Eye (tissue), 1 donor: ENCODE measurements around the gene PDE7B.

Experiments used
- DNase-seq: peaks from one replicate; pipeline ENCODE4 v3.0.0-alpha.2; 2015

PDE7B gene

DNA sequence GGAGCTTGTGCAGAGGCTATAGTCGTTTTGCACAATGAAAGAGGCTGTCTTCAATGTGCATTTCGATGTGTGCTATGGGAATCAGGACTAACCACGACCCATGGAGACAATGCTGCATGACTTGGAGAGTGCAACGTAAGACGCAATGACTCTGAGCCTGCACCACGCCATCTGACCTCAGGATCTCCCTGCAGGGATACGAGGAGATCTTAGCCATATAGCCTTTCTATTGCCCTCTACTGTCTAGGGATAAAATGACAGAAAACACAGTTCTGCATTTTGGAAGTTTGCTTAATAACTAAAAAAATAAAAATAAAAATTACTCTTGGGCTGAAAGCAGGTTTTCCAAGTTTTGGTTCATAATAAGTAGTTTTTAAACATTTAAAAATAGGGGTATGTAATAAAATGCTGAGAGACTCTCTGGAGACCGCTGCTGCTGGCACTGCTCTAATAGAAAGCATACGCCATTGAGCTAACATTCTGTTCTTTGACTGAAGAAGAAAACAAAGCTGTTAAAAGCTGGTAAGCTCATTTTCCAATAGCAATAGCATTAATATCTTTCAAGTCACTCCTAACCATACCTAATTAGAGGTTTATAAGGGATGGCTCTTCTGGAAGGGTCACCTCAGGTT is 87.2 kb downstream of the PDE7B start:
- DNase-seq = peak; percentile 65

DNA sequence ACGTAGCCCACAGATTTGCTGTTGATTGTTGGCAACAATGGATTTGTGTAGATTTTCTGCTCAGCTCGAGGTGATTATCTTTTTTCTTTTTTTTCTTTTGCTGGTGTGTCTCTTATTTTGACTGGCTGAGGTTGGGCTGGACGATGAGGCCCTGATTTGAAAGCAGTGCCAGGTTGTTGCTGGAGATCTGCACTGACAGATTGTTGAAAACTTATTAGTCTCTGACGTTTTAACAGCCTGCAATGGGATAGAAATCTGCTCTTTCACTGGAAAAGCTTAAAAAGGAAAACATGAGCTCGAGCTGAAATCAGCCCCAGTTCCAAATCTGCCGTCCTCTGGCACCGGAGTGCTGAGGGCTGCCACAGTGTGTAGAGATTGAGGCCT is 87.7 kb downstream of the PDE7B start:
- DNase-seq = peak; percentile 61

DNA sequence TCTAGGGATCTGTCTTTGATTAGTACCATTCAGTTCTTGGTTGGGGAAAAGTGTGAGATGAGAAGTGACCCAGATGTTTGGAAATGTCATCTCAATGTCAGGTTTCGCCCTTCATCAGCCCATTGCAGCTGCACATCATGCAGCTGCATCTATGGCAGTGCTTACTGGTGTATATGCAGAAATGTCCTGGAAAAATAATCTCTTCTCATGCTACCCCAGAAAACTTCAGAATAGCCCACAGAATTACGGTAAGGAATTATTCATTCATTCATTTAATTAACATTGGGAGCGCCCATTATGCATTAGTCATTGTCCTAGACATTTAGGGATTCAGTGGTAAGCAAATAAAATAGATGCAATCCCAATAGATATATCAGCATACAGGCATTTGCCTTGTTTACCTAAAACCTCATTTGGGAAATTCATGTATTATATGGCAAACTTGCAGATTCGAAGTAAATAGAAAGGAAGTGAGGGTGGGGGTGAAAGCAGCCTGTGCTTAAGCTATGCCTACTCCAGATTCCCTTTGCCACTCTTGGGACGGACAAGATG is 89.2 kb downstream of the PDE7B start:
- no peak for DNase-seq

DNA sequence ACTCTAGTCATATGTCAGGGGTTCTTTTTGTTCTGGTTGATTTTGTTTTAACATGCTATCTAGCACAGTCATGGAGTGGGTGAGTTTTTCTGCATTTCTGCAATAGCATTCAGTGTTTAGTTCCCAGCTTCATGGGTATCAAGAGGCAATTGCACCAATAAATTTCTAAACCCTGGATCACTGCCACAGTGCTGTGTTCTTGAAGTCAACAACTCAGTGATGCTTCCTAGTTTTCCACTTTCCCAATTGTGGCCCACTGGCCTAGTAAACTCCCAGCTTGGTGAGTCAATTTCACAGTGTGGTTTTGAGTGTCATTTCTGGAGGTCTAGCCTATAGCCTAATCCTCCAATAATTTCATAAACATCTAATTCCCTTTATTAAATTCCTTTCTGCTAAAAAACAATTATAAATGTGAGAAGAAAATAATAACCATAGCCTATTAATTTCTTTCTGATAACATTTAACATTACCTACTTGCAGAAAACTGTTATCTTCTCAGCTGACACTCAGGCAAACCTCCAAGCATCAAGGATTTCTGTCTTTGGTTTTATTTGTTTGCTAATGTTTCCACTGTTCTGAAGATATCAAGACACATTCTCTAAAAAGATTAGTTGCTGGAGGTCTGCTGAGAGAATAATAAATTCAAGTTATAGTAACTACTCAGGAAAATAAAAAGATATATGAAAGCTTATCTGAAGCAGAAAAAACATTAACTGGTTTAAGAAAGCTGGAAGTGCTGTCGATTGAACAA is 89.9 kb downstream of the PDE7B start:
- DNase-seq = no peak

DNA sequence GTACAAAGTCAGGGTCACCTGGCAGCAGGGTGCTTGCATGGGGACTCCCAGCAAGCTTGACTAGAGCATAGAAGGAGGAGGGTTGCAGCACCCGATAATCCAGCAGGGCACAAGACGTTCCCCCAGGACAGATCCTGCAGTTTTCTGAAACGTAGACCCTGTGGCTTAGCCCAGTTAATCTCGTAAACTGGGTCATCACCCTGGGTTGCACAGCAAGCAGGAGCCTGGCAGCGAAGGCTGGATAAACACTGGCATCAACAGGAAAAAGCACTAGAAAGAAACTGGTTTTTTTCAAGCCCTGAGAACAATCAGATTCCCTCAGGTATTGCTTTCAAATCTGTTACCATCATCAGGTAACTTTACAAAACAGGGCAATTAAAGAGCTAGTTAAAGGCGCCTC is 92.6 kb downstream of the PDE7B start:
- no peak for DNase-seq

DNA sequence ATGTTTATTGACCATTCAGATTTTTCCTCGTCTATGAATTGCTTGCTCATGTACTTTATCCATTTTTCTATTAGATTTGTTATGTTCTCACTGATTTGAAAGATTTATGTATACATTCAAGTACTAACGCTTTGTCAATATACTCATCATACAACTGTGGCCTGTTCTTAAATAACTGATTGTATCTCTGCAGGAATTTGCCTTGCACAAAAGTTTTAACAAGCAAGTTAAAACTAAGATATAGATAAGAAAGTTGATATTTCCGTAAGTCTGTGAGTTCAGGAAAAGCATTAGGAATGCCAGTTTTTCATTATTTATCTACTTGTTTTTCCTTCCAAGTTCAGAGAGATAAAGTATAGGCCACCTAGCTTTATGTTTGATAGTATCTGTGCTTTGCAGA is 95.2 kb downstream of the PDE7B start:
- no peak for DNase-seq

DNA sequence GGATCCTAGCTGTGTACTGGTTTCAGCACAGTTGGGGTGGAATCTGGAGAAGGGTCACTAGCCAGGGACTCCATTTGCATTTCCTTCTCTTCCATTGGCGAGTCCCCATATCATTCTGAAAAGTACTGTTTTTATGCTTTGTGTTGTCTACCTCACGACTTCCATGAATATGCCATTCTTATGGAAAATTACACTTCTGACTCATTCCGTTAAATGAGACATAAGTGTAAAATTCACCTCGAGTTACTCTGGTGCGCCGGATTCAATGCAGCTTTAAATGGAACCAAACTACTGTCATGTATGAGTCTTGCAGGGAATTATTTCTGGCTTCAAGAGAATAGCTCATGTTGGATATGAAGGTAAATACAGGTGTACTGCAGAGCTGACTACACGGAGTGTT is 99.2 kb downstream of the PDE7B start:
- DNase-seq = no peak

DNA sequence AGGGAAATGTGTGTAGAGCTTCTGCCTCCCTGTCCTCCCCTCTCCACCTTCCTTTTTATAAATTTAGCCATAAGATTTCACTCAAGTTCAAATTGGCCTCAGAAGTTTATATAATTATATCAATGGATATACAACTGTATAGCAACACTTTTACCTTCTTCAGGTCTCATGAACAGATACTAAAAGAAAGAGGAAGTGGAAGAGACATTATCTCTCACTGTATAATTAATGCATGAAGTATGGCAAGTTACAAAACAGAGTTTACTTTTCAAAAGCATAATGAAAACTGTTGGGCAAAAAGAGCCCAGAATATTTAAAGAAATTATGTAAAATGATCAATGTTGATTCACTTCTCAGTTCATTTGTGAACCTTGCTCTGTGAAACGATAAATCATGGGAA is 99.7 kb downstream of the PDE7B start:
- no peak for DNase-seq

DNA sequence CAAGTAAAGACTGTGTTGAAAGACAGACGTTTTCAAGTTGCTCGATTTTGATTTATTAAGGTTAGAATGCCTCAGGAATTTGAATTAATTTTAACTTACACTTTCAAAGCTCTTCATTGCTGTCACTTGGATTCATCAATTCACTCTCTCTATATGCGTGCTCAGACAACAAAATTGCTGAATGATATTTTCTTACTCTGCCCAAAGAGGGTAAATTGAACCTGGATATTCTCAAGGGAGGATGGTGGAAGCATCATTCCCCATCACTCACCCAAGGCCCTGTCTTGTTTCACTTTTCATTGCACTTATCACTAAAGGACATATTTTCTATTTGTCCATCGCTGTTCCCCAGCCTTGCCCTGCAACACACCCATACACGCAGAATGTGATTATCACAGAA is 102.3 kb downstream of the PDE7B start:
- peak; percentile 18 for DNase-seq

DNA sequence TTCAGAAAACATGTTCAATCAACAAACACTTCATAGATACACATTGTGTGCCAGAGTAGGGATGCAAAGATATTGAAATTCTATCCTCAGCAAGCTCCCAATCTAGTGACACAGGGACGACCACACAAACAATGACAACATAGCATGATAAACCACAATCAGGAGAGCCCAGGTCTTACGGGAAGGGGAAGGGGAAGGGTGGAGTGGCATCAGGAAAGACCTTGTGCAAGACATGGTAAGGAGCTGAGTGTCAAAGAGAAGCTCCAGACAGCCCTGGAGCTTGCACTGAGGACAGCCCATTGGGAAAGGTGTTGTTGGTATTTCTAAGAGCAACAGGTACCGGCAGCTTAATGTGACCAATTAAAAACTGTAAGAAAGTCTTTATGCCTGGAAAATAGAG is 103.6 kb downstream of the PDE7B start:
- DNase-seq = no peak

DNA sequence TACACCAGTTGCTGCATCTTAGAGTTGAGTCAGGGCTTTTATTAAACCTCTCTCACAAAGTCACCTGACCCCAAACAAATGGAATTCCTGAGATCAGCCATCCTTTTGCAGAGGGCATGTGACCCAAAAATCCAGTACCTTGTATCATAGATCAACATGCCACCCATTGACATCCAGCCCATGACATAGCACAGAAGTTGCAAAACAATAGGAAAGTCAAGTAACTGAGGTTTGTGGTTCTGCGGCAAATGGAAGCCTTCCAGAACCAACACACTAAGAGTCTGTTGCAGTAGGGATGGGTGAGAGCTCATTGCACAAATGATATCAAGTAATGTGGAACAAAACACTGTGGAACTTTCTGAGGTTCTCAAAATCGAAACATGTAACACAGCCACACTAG is 111.2 kb downstream of the PDE7B start:
- DNase-seq = no peak

DNA sequence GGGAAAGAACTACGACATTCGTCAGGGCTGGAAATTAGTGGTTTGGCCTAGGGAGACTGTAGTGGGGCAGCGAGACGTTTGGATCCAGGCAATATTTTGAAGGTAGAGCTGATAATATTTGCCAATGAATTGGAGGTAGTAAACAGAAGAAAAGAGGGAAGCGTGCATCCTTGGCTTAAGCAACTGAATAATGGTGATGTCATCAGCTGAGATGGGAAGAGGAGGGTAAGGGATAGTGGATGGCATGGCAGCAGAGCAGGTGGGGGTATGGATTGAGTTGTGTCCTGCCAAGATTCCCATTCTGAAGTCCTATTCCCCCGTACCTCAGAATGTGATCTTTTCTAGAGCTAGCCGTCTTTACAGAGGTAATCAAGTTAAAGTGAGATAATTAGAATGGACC is 119.2 kb downstream of the PDE7B start:
- DNase-seq = no peak

DNA sequence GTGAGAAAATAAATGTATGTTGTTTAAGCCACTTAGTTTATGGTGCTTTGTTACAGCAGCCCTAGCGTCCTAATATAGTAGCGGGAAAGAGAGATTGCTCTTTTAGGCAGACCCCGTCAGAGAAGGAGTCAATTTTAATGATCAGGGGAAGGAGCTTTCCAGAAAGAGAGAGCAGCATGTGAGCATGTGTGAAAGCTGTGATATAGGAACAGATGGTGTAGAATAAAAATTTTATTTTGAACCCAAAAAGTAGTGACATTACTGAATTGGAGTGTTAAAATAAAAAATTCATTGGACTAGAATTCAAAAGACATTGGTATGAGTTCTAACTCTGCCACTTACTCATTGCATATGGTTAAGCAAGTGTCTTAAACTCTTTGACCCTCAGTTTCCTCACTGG is 119.8 kb downstream of the PDE7B start:
- no peak for DNase-seq

DNA sequence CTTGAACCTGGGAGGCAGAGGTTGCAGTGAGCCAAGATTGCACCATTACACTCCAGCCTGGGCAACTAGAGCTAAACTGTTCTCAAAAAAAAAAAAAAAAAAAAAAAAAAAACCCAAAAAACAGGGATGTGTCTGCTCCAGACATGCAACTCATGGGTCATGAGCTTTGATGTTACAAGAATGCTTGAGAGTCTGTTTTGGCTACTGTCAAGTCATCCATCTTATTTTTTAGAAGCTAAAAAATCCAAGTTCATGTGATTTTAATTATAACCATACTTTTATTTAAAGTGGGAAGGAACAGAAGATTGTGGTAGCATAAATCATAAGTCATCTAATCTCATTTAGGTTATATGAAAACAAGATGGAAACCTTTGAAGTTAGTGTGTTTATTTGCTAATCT is 120.6 kb downstream of the PDE7B start:
- no peak for DNase-seq

DNA sequence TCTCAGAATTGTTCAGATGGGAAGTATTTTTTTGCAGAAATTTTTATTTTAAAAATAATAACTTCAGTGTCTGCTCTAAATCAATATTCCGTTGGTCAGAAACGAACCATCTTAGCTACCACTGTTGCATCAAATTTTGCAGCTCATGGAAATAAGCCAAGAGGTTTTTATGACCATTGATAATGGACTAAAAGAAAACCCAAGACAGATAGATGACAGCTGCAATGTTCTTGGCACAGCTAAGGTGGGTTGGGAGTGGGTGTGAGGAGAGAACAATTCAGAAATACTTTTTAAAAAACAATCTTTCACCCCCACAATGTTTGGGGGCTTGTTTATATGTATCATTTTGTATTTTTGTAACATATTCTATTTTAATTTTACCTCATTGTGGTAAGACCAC is 121.1 kb downstream of the PDE7B start:
- DNase-seq = no peak

DNA sequence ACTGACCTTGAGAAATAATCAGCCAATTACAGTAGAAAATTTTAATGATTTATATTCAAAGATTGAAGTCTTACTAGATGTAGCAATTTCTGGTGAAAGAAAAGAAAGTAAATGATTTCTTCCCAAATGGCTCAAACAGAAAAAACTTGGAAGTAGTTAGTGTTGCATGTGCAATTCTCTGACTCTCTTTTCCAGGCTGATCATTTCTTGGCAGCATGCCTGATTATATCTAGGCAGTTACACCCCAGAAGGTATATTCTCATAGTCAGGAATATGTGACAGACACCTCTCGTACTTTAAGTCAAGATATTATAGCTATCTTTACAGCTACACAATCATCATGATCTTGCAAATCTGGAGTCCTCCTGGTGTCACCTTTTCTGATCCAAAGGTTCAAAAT is 122.9 kb downstream of the PDE7B start:
- DNase-seq = no peak

DNA sequence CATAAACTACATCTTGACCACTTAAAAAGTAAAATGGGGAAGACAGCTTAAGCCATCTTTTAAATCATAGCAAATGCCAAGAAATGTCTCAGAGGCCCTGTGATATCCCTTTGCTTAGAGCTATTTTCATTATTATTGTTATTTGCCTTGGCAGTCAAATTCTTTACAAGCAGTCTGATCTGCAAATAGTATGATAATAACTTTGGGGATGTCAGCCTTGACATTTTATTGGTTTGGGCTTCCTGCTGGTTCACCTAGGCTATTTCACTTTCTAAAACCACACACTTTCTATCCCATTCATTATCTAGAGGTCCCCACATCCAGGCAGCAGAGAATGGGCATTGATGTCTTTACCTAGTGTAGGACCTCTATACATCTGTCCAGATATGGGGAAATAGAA is 125.1 kb downstream of the PDE7B start:
- no peak for DNase-seq

DNA sequence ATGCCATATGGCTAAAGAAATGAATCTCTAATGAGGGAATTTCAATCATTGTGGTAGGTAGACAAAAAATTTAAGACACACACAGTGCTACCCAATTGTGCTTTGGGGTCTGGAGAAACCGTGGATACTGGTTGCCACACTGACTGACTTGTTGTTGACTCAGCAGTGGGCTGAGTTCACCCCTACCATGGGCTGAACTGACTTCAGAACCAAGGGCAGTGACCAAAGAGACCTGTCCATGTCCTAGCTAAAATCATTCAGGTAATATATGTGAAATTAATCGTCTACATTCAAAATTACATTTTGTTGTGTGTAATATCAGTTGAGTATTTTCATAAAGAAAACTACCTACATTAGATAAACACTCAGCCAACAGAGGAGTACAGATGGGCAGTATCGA is 131.6 kb downstream of the PDE7B start:
- DNase-seq = no peak

DNA sequence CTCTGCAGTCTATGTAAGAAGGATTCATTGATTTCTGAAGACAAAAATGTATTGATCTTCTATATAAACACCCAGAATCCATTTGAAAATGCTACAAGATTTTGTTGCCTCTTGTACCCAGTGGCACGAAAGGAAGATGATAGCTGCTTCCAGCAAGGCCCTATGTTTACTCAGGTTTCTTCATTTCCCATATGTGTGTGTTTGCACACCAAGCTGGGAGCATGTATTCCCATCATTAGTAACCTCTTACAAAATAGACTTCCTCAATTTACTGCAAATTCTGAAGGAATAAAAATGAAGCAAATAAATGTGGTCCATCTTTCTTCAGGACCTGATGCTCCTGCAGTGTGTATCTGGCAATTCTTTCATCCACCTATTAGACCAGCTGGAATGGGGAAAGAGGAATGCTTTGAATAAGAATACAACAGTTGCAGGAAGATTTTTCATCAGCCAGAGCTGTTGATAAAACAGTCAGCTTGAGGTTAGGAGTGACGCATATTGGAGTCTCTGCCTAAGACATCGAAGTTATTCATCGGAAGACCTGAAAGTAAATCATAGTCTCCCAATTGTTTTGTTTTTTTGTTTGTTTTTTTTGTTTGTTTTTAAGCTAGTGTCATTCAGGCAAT is 132.3 kb downstream of the PDE7B start:
- no peak for DNase-seq

DNA sequence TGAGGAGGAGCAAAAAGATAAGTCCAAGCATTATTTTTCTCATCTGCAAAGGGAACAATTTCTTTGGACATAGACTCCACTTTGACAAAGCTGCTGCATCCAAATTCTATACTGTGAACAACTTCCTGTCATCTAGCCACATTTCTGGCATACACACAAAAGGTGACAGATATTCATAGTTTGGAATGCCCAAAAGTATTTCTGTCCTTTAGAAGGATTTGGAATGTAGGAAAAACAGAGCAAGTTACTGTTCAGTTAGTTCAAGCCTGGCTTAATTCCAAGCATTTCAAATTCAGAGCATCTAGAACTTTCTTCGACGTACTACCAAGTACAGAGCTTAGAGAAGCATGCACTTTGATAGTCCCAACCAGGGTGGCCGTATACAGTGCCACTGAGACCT is 134.0 kb downstream of the PDE7B start:
- DNase-seq = no peak

DNA sequence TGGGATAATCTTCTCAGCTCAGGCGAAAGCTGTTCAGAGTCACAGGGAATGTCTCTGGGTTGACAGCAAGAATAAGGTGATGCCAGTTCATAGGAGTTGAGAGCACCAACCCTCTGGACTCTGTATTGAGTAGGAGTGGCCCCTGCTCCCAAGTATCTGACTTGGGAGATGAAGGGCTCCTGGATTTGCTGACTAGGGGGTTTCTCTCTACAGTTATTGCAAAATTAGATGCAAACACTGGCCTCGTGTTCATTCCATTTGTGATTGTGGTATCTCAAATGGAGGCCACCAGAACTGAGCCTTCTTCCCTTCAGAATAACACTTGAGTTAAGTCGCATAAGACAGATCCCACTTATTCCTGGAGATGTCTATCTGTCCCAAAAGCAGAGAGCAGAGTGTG is 135.7 kb downstream of the PDE7B start:
- DNase-seq = no peak

DNA sequence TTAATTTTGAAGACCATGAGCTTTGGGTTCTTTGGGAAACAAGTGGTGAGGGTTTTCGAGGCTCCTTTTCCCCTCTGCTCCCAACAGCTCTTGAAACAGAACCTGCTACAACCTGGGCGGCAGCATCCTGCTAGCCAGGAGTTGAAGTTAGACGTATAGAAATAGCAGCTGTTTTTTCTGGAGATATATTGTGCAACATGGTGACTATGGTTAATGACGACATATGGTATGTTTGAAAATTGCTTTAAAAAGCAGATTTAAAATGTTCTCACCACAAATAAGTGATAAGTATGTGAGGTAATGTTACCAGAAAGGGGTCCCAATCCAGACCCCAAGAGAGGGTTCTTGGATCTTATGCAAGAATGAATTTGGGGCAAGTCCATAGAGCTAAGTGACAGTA is 138.9 kb downstream of the PDE7B start:
- DNase-seq = no peak

DNA sequence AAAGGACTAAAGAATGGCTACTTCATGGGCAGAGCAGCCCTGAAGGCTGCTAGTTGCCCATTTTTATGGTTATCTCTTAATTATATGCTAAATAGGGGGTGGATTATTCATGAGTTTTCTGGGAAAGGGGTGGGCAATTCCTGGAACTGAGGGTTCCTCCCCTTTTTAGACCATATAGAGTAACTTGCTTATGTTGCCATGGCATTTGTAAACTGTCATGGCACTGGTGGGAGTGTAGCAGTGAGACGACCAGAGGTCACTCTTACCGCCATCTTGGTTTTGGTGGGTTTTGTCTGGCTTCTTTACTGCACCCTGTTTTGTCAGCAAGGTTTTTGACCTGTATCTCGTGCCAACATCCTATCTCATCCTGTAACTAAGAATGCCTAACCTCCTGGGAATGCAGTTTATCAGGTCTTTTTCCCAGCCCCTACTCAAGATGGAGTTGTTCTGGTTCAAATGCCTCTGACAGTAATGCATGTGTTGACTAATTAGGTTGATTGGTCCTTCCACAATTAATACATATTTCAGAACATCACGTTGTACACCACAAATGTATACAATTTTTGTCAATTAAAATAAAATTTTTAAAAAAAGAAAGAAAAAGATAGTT is 139.5 kb downstream of the PDE7B start:
- DNase-seq = no peak

DNA sequence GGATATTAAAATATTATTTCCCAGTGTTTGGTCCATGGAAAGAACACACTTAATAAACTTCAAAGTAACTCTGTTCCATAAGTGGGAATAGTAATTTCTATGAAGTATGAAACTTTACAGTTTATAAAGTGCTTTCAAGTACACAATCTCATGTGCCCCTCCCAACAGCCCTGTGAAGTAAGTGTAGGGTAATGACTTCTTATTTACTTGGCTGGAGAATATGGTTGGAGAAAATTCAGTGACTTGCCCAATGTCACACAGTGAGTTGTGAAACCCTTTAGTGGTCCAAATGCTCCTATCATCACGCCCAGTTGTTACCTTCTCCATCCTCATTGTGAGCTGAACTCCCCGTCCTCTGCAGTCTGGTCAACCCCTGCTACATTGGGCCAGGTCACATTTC is 141.2 kb downstream of the PDE7B start:
- DNase-seq = no peak
